A673 (cell line): ENCODE results near the gene DNAH1. TPM values are rescaled to one million over a fixed set of nuclear protein-coding genes. Genes with fewer than 3 reads are reported as not detected.

Source experiments
- BruUV-seq: library from RNA; stranded (reverse); fragments of 400-500 nt; replicated peaks from 2 replicates; lab custom pipeline; 2021; lab: Mats Ljungman, UMichigan
- CTCF ChIA-PET: fragments of 300-600 bp; sonication (Branson Sonifier 250); formaldehyde crosslinking; loops from one replicate; lab custom pipeline; 2022; ENCODE audit warnings: antibody characterized with exemption; lab: Charles Lee
- POLR2A ChIA-PET: fragments of 300-600 bp; sonication (Branson Sonifier 250); formaldehyde crosslinking; loops from one replicate; lab custom pipeline; 2022; ENCODE audit warnings: antibody characterized with exemption; ENCODE audit not compliant: low non-redundant PET; lab: Charles Lee
- DNase-seq: peaks from one replicate; pipeline ENCODE4 v3.0.0-alpha.2; 2015; ENCODE audit warnings: low spot score
- H3K27ac ChIP-seq: fragments of 200-600 bp; sonication (generic); 2 replicates; pipeline ENCODE4 v1.5.1; 2016; ENCODE audit warnings: mixed run types, low read depth, mild to moderate bottlenecking, mixed read lengths, antibody characterized with exemption, low read length; ENCODE audit not compliant: poor library complexity, severe bottlenecking
- H3K27me3 ChIP-seq: fragments of 200-600 bp; sonication (generic); replicated peaks from 2 replicates; pipeline ENCODE4 v1.6.1; 2017; ENCODE audit warnings: mixed run types, low read depth, mild to moderate bottlenecking, mixed read lengths, antibody characterized with exemption, low read length; ENCODE audit not compliant: insufficient read depth, poor library complexity
- H3K36me3 ChIP-seq: fragments of 200-600 bp; sonication (generic); 2 replicates; pipeline ENCODE4 v1.6.1; 2016; ENCODE audit warnings: mixed run types, mild to moderate bottlenecking, mixed read lengths, antibody characterized with exemption, low read length; ENCODE audit not compliant: insufficient read depth, poor library complexity, severe bottlenecking
- H3K4me1 ChIP-seq: fragments of 200-600 bp; sonication (generic); 2 replicates; pipeline ENCODE4 v1.6.1; 2017; ENCODE audit warnings: mixed run types, mild to moderate bottlenecking, mixed read lengths, antibody characterized with exemption, low read length; ENCODE audit not compliant: insufficient read depth, poor library complexity, severe bottlenecking
- H3K4me3 ChIP-seq: fragments of 200-600 bp; sonication (generic); 2 replicates; pipeline ENCODE4 v1.5.1; 2016; ENCODE audit warnings: low read depth, mixed run types, mild to moderate bottlenecking, mixed read lengths, low read length; ENCODE audit not compliant: poor library complexity, severe bottlenecking
- H3K9me3 ChIP-seq: fragments of 200-600 bp; sonication (generic); 2 replicates; pipeline ENCODE4 v1.6.1; 2016; ENCODE audit warnings: mixed run types, low read depth, mild to moderate bottlenecking, mixed read lengths, antibody characterized with exemption, low read length; ENCODE audit not compliant: poor library complexity, severe bottlenecking
- CTCF ChIP-seq: fragments of 300-800, 200-600 bp; sonication (generic); conservative IDR thresholded peaks from 2 replicates; pipeline ENCODE4 v1.5.1; 2017; ENCODE audit warnings: low read depth, mild to moderate bottlenecking, antibody characterized with exemption, low read length, moderate library complexity, mixed read lengths
- EZH2 ChIP-seq: fragments of 200-600 bp; sonication (generic); IDR thresholded peaks from 2 replicates; pipeline ENCODE4 v1.6.1; 2017; ENCODE audit warnings: borderline replicate concordance, low read depth, mild to moderate bottlenecking, mixed read lengths, antibody characterized with exemption, low read length; ENCODE audit not compliant: poor library complexity, severe bottlenecking
- intact Hi-C: fragments of 100-400 bp; cut with micrococcal nuclease; formaldehyde crosslinking; loops from one replicate; pipeline ENCODE4 v1.10.0; 2022; ENCODE audit not compliant: unreplicated experiment
- total RNA-seq: library from RNA; stranded (reverse); gene quantifications from 2 replicates; pipeline ENCODE4 v1.2.3, GENCODE V29; 2021

DNAH1 gene
- total RNA-seq, 1 experiment from 2014 or later: 1.3 TPM

GRCh38 chr3:52367891-52368880 lies 52.1 kb downstream of the DNAH1 start:
- POLR2A ChIA-PET: no interaction called here
- no TSS peak for BruUV-seq
- intact Hi-C loops: loop anchor here (2.0 kb wide), 1 partner anchor 33 kb away; no protein-coding TSS in a partner anchor
- no peak for DNase-seq
- Histone ChIP-seq H3K9me3 (no peaks in the 10 kb centered on the region), H3K4me3 (no peak overlapping the region), H3K27me3 (no peaks in the 10 kb centered on the region), H3K27ac (no peak overlapping the region), H3K36me3 (no peaks in the 10 kb centered on the region), H3K4me1 (no peaks in the 10 kb centered on the region)
- CTCF ChIA-PET: no interaction called here
- no peak for TF ChIP-seq EZH2
- TF ChIP-seq CTCF: no peak

GRCh38 chr3:52370531-52370930 lies 54.4 kb downstream of the DNAH1 start:
- POLR2A ChIA-PET: no interaction called here
- intact Hi-C loops: no loop called here
- Histone ChIP-seq H3K27me3 (no peaks in the 10 kb centered on the region), H3K9me3 (no peaks in the 10 kb centered on the region), H3K4me3 (no peak overlapping the region), H3K4me1 (no peaks in the 10 kb centered on the region), H3K27ac (no peak overlapping the region), H3K36me3 (no peaks in the 10 kb centered on the region)
- DNase-seq: no peak
- TF ChIP-seq CTCF: no peak
- no peak for TF ChIP-seq EZH2
- no TSS peak for BruUV-seq
- CTCF ChIA-PET: no interaction called here

GRCh38 chr3:52372822-52373504 lies 56.8 kb downstream of the DNAH1 start:
- H3K36me3 ChIP-seq: no peaks in the 10 kb centered on the region
- no TSS peak for BruUV-seq
- H3K27ac ChIP-seq: no peak overlapping the region
- no peak overlapping the region for H3K4me3 ChIP-seq
- intact Hi-C loops: no loop called here
- no peaks in the 10 kb centered on the region for H3K9me3 ChIP-seq
- H3K4me1 ChIP-seq: no peaks in the 10 kb centered on the region
- TF ChIP-seq EZH2 (no peak), CTCF (no peak)
- ChIA-PET POLR2A (no interaction called here), CTCF (no interaction called here)
- H3K27me3 ChIP-seq: no peaks in the 10 kb centered on the region
- DNase-seq: no peak
